MCF 10A (cell line): ENCODE measurements around the gene GABRD. TPM values are rescaled to one million over a fixed set of nuclear protein-coding genes. Genes with fewer than 3 reads are reported as not detected.

Experiments used
- BruUV-seq: library from RNA; stranded (reverse); fragments of 400-500 nt; replicated peaks from 2 replicates; lab custom pipeline; 2021; lab: Mats Ljungman, UMichigan
- CTCF ChIA-PET: fragments of 300-600 bp; sonication (Branson Sonifier 250); formaldehyde crosslinking; extraction: SDS; loops from one replicate; lab custom pipeline; 2021; ENCODE audit warnings: antibody characterized with exemption, inconsistent platforms; lab: Yijun Ruan, JAX
- POLR2A ChIA-PET: fragments of 300-600, 350-650 bp; sonication (Branson Sonifier 250); formaldehyde crosslinking; extraction: SDS; loops from one replicate; lab custom pipeline; 2020; ENCODE audit warnings: antibody characterized with exemption, inconsistent platforms; lab: Yijun Ruan, JAX
- DNase-seq: peaks from one replicate; pipeline ENCODE4 v3.0.0-alpha.2; 2018; ENCODE audit not compliant: unreplicated experiment
- H3K27ac Mint-ChIP-seq: one replicate; pipeline ENCODE4 v1.8.0; 2022; ENCODE audit warnings: mild to moderate bottlenecking, low read depth, mixed read lengths; ENCODE audit not compliant: unreplicated experiment
- H3K27me3 Mint-ChIP-seq: one replicate; pipeline ENCODE4 v1.8.0; 2022; ENCODE audit warnings: mixed read lengths; ENCODE audit not compliant: insufficient read depth, unreplicated experiment
- H3K36me3 Mint-ChIP-seq: one replicate; pipeline ENCODE4 v1.8.0; 2022; ENCODE audit warnings: mild to moderate bottlenecking, moderate library complexity, mixed read lengths; ENCODE audit not compliant: insufficient read depth, unreplicated experiment
- H3K4me1 Mint-ChIP-seq: one replicate; pipeline ENCODE4 v1.8.0; 2022; ENCODE audit warnings: mixed read lengths; ENCODE audit not compliant: insufficient read depth, unreplicated experiment
- H3K4me3 Mint-ChIP-seq: one replicate; pipeline ENCODE4 v1.8.0; 2022; ENCODE audit warnings: mild to moderate bottlenecking, moderate library complexity, mixed read lengths; ENCODE audit not compliant: unreplicated experiment
- H3K9me3 Mint-ChIP-seq: one replicate; pipeline ENCODE4 v1.8.0; 2022; ENCODE audit warnings: mixed read lengths; ENCODE audit not compliant: unreplicated experiment
- intact Hi-C: fragments of 100-400 bp; cut with micrococcal nuclease; formaldehyde crosslinking; loops from 2 replicates; pipeline ENCODE4 v1.14.1; 2022
- total RNA-seq: library from RNA; stranded (reverse); gene quantifications from 2 replicates; pipeline ENCODE4 v1.2.3, GENCODE V29; 2022
- TF ChIP-seq, protein P1 (sequence below): fragments of 200-600 bp; IDR thresholded peaks from one replicate; pipeline ENCODE4 v1.8.0; 2022; ENCODE audit warnings: antibody characterized with exemption, mild to moderate bottlenecking; ENCODE audit not compliant: unreplicated experiment

The GABRD gene
- total RNA-seq, 1 experiment from 2014 or later: not detected

DNA sequence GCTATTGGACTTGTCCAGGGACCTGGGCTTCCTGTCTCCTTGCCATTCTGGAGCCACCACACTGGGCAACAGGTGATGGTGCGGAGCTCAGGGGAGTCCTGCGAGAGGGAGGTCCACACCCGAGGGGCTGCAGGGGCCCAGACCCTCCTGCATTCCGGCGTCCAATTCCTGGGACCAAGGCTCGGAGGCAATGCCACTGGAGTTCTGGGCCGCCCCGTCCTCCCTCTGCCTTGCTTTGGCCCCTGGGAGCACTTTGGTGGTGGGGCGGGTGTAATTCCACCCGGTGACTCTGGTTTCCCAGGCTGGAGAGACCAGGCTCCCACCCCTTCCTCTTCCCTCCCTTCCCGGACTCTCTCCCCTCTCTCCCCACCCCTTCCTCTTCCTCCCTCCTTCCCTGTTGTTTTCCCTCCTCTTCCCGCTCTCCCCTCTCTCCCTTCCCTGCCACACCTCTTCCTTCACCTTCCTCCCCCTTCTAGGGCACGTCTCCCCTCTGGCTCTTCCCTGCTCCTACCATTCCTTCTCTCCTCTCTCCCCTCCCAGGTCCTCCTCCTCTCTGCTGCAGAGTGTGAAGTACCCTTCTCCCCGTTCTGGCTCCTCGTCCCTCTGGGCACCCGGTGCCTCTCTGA, 33.0 kb downstream of the GABRD start:
- no peak for DNase-seq
- intact Hi-C loops: no loop called here
- TF ChIP-seq, protein P1, sequence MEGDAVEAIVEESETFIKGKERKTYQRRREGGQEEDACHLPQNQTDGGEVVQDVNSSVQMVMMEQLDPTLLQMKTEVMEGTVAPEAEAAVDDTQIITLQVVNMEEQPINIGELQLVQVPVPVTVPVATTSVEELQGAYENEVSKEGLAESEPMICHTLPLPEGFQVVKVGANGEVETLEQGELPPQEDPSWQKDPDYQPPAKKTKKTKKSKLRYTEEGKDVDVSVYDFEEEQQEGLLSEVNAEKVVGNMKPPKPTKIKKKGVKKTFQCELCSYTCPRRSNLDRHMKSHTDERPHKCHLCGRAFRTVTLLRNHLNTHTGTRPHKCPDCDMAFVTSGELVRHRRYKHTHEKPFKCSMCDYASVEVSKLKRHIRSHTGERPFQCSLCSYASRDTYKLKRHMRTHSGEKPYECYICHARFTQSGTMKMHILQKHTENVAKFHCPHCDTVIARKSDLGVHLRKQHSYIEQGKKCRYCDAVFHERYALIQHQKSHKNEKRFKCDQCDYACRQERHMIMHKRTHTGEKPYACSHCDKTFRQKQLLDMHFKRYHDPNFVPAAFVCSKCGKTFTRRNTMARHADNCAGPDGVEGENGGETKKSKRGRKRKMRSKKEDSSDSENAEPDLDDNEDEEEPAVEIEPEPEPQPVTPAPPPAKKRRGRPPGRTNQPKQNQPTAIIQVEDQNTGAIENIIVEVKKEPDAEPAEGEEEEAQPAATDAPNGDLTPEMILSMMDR: no peak
- no TSS peak for BruUV-seq
- CTCF ChIA-PET: interaction anchor here (0.7 to 2.4 kb wide), 3 partner anchors 14 to 109 kb away, joined by 3 to 6 read pairs (median 3); no protein-coding TSS in a partner anchor
- POLR2A ChIA-PET: no interaction called here
- Mint-ChIP-seq H3K9me3 (no peaks in the 10 kb centered on the region), H3K4me3 (peak overlapping the region; percentile 72), H3K4me1 (peaks cover 11% of the 10 kb centered on the region), H3K27me3 (no peaks in the 10 kb centered on the region), H3K27ac (peak overlapping the region; percentile 44), H3K36me3 (peaks cover 16% of the 10 kb centered on the region)

DNA sequence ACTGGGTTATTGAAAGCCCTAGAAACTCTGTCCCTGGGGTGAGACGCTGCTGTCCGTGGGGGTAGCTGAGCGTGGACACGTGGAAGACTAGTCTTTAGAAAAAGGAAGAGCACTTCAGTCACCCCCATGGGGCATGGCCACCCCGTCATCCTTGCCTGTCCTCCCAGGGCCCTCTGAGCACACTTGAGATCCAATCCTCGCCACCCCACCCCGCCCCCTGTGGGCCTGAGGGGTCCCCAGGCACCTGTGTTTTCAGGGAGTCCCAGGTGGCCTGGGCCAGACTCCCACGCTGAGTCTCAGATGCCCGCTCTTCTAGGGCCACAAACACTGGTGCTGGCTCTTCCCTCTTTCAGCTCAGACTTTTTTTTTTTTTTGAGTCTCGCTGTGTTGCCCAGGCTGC, 33.6 kb downstream of the GABRD start:
- BruUV-seq: no TSS peak

DNA sequence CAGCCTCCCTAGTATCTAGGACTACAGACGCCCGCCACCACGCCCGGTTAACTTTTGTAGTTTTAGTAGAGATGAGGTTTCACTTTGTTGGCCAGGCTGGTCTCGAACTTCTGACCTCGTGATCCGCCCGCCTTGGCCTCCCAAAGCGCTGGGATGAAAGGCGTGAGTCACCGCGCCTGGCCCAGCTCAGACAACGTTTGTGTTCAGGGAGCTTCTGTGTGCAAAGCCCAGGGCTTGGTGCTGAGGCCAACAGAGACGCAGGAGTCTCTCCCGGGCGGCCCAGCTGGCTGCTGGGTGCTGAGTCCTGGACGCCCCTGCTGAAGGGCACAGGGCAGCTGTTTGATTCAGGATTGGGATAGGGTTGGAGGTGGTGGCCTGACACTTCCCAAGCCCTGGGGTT, 34.1 kb downstream of the GABRD start:
- H3K27ac Mint-ChIP-seq: no peak overlapping the region
- no peak overlapping the region for H3K4me3 Mint-ChIP-seq
- TF ChIP-seq, protein P1: no peak
- CTCF ChIA-PET: interaction anchor here (0.6 kb wide), 1 partner anchor 1751 kb away, joined by 5 read pairs; no protein-coding TSS in a partner anchor
- no peaks in the 10 kb centered on the region for H3K9me3 Mint-ChIP-seq
- DNase-seq: no peak
- peaks cover 11% of the 10 kb centered on the region for H3K4me1 Mint-ChIP-seq
- H3K27me3 Mint-ChIP-seq: no peaks in the 10 kb centered on the region
- intact Hi-C loops: no loop called here
- BruUV-seq: no TSS peak
- POLR2A ChIA-PET: no interaction called here
- peaks cover 19% of the 10 kb centered on the region for H3K36me3 Mint-ChIP-seq

More for the DNA sequence above, 33.6 kb downstream of the GABRD start:
- H3K27me3 Mint-ChIP-seq: no peaks in the 10 kb centered on the region
- peaks cover 19% of the 10 kb centered on the region for H3K36me3 Mint-ChIP-seq
- H3K9me3 Mint-ChIP-seq: no peaks in the 10 kb centered on the region
- DNase-seq: no peak
- H3K4me3 Mint-ChIP-seq: peak overlapping the region; percentile 56
- ChIA-PET POLR2A (no interaction called here), CTCF (interaction anchor here (0.6 kb wide), 1 partner anchor 1752 kb away, joined by 5 read pairs; no protein-coding TSS in a partner anchor)
- TF ChIP-seq, protein P1: no peak
- intact Hi-C loops: no loop called here
- H3K27ac Mint-ChIP-seq: peak overlapping the region; percentile 44
- H3K4me1 Mint-ChIP-seq: peaks cover 11% of the 10 kb centered on the region

DNA sequence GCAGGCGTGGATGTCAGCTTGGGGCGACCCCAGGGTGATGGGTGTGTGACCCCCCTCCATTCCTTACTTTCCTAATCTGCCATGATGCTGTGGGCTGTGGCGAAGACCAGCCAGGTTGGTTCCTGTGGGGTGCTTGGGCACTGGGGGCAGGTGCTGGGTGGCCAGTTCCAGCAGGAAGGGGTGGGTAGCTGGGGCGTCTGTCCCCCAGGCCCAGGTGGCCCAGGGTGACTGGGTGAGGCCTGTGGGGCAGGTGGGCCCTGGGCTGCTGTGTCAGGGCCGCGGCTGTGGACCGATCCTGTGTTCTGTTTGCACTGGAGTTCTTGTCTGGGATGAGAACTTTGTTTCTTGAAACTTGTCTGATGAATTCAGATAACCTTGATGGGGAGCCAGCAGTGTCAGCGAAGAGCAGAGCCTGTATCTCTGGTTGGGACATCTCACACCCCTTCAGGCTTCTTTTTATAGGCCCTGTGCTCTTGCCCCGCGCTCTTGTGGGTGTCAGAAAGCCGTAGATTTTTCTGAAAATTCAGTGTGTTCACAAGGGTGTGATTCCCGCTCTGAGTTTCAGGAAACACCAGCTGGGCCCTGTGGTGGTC, 34.7 kb downstream of the GABRD start:
- ChIA-PET CTCF (interaction anchor here (1.2 to 3.2 kb wide), 2 partner anchors 9 to 12 kb away, joined by 3 to 15 read pairs; no protein-coding TSS in a partner anchor), POLR2A (no interaction called here)
- H3K36me3 Mint-ChIP-seq: peaks cover 19% of the 10 kb centered on the region
- no peak for DNase-seq
- H3K27me3 Mint-ChIP-seq: no peaks in the 10 kb centered on the region
- TF ChIP-seq, protein P1: no peak
- H3K27ac Mint-ChIP-seq: no peak overlapping the region
- H3K4me3 Mint-ChIP-seq: no peak overlapping the region
- intact Hi-C loops: no loop called here
- BruUV-seq: no TSS peak
- H3K4me1 Mint-ChIP-seq: peaks cover 11% of the 10 kb centered on the region
- H3K9me3 Mint-ChIP-seq: no peaks in the 10 kb centered on the region
